Measurements from ENCODE around the gene PRPF4. TPM values are rescaled to one million over a fixed set of nuclear protein-coding genes. Genes with fewer than 3 reads are reported as not detected.

Gene PRPF4
- total RNA-seq, 2 donors from 2014 or later, result 5.6 to 10.1 TPM

GRCh38 chr9:113266174-113266573 is 9.3 kb upstream of the PRPF4 start:
- no peaks in the 10 kb centered on the region for H3K4me1 ChIP-seq
- DNase-seq, result no peak
- 83 to 84% methylated on average over 2 to 3 of the region's 3 CpGs for WGBS, 2 donors
- peaks cover 0 to 8% of the 10 kb centered on the region in 2 donors for H3K36me3 ChIP-seq (replicated peaks in 1 of 2; ENCODE audit: insufficient read depth in 1 of 2, low read depth in 2 of 2)
- H3K9me3 ChIP-seq, result no peaks in the 10 kb centered on the region
- TF ChIP-seq POLR2A (IDR thresholded peaks at IDR 0.05), result no peak
- TF ChIP-seq, protein P1, sequence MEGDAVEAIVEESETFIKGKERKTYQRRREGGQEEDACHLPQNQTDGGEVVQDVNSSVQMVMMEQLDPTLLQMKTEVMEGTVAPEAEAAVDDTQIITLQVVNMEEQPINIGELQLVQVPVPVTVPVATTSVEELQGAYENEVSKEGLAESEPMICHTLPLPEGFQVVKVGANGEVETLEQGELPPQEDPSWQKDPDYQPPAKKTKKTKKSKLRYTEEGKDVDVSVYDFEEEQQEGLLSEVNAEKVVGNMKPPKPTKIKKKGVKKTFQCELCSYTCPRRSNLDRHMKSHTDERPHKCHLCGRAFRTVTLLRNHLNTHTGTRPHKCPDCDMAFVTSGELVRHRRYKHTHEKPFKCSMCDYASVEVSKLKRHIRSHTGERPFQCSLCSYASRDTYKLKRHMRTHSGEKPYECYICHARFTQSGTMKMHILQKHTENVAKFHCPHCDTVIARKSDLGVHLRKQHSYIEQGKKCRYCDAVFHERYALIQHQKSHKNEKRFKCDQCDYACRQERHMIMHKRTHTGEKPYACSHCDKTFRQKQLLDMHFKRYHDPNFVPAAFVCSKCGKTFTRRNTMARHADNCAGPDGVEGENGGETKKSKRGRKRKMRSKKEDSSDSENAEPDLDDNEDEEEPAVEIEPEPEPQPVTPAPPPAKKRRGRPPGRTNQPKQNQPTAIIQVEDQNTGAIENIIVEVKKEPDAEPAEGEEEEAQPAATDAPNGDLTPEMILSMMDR (IDR thresholded peaks at IDR 0.05), result no peak
- intact Hi-C loops (cut with DNase I), result no loop called here
- no peak overlapping the region for H3K27ac ChIP-seq
- ATAC-seq, result no peak
- H3K27me3 ChIP-seq, result no peaks in the 10 kb centered on the region
- no peak overlapping the region for H3K4me3 ChIP-seq

DNA sequence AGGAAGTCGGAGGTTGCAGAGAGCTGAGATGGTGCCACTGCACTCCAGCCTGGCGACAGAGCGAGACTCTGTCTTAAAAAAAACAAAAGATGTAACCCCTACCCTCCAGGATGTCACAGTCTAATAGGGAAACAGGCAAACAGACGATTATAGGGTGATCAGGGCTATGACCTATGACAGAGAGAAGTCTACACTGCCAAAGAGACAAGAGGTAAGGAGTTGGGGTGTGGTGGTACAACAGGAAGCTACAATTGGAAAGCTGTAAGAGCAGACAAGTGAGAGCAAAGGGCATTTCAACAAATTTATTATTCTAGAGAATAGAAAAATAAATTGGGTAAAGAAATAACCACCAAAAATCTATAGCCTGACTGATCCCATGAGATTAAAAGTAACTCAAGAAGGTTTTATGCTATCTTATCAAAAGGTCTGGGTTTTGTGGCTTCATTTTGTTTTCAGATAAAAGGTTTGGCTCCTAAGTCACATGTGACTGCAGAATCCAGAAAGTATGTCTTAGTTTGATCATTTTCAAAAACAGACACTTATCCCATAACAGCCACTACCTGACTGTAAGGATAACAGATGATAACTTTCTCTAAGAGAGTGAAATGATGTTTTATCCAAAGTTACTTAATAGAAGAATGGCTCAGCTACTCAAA is 7.4 kb upstream of the PRPF4 start:
- no peak for DNase-seq
- Histone ChIP-seq H3K4me3 (no peak overlapping the region), H3K36me3 (replicated peaks in 1 of 2; ENCODE audit: insufficient read depth in 1 of 2, low read depth in 2 of 2) (peaks cover 0 to 17% of the 10 kb centered on the region in 2 donors), H3K9me3 (no peaks in the 10 kb centered on the region), H3K27me3 (no peaks in the 10 kb centered on the region), H3K4me1 (no peaks in the 10 kb centered on the region), H3K27ac (no peak overlapping the region)
- no peak for ATAC-seq
- WGBS, 2 donors, result 84% methylated on average over 4 of the region's 4 CpGs
- TF ChIP-seq, protein P1 (IDR thresholded peaks at IDR 0.05), result no peak
- TF ChIP-seq POLR2A (IDR thresholded peaks at IDR 0.05), result no peak
- intact Hi-C loops (cut with DNase I), result no loop called here

- Histone ChIP-seq H3K36me3 (replicated peaks in 1 of 2; ENCODE audit: insufficient read depth in 1 of 2, low read depth in 2 of 2) (peaks cover 0 to 18% of the 10 kb centered on the region in 2 donors), H3K4me3 (no peak overlapping the region), H3K27me3 (no peaks in the 10 kb centered on the region), H3K4me1 (peaks cover 7% of the 10 kb centered on the region), H3K27ac (no peak overlapping the region), H3K9me3 (no peaks in the 10 kb centered on the region)
- 84 to 94% methylated on average over 2 of the region's 2 CpGs for WGBS, 2 donors
- ATAC-seq, result no peak
- no peak for DNase-seq
- TF ChIP-seq POLR2A (IDR thresholded peaks at IDR 0.05), result no peak
- intact Hi-C loops (cut with DNase I), result no loop called here
These were observed 6.1 kb upstream of the PRPF4 start for GRCh38 chr9:113269355-113269754.

DNA sequence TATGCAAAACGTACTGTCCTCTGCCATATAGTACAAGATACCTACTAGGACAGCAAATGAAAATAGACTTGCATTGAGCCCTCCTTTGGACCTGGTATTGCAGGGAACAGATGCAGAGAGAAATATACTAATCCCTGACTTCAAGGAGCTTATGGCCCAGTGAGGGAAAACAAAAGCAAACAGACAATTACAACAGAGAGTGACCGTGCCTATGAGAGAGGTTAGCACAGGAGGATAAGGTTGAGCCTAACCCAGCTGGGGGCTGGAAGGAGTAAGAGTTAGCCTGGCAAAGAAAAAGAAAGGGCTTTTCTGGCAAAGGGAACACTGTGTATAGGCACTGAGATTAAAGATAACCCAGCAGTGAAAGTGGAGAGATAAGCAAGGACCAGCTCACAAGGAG is 5.6 kb upstream of the PRPF4 start:
- 74 to 83% methylated on average over 2 of the region's 2 CpGs for WGBS, 2 donors
- ATAC-seq, result no peak
- no peak overlapping the region for H3K4me3 ChIP-seq
- intact Hi-C loops (cut with DNase I), result loop anchor here (5.0 kb wide), 1 partner anchor 142 kb away; the partner anchor contains the start of genes C9orf43 and POLE3
- H3K36me3 ChIP-seq (replicated peaks in 1 of 2; ENCODE audit: insufficient read depth in 1 of 2, low read depth in 2 of 2), result peaks cover 0 to 18% of the 10 kb centered on the region in 2 donors
- H3K27me3 ChIP-seq, result no peaks in the 10 kb centered on the region
- H3K27ac ChIP-seq, result no peak overlapping the region
- DNase-seq, result no peak
- peaks cover 10% of the 10 kb centered on the region for H3K4me1 ChIP-seq
- no peak for TF ChIP-seq POLR2A (IDR thresholded peaks at IDR 0.05)
- TF ChIP-seq, protein P1 (IDR thresholded peaks at IDR 0.05), result no peak
- no peaks in the 10 kb centered on the region for H3K9me3 ChIP-seq

- WGBS, 2 donors, result 0% methylated on average over 11 to 15 of the region's 15 CpGs
- H3K36me3 ChIP-seq (replicated peaks in 1 of 2; ENCODE audit: insufficient read depth in 1 of 2, low read depth in 2 of 2), result peaks cover 0 to 19% of the 10 kb centered on the region in 2 donors
- peak in 1 of 4 donors; percentile 47 for DNase-seq
These were observed 843 bp upstream of the PRPF4 start for GRCh38 chr9:113274474-113275156.

More at GRCh38 chr9:113274474-113275156, 843 bp upstream of the PRPF4 start:
- peak overlapping the region; percentile 69 to 86 for H3K4me3 ChIP-seq
- H3K9me3 ChIP-seq, result no peaks in the 10 kb centered on the region
- TF ChIP-seq, protein P1 (IDR thresholded peaks at IDR 0.05), result peak; percentile 53 to 75 (median 67)
- no peak for TF ChIP-seq POLR2A (IDR thresholded peaks at IDR 0.05)
- H3K27me3 ChIP-seq, result no peaks in the 10 kb centered on the region
- intact Hi-C loops (cut with DNase I), result loop anchor here (5.0 kb wide), 1 partner anchor 138 kb away; the partner anchor contains the start of genes C9orf43 and POLE3
- peaks cover 21% of the 10 kb centered on the region for H3K4me1 ChIP-seq
- peak overlapping the region; percentile 89 to 94 (median 90) for H3K27ac ChIP-seq
- peak; percentile 38 for ATAC-seq
